Choroid plexus epithelial cell (primary cell): ENCODE data around the gene HPS4.

ENCODE experiments used
- DNase-seq: peaks from one replicate; pipeline ENCODE4 v3.0.0-alpha.2; 2010; ENCODE audit warnings: low read depth
- H3K4me3 ChIP-seq: 2 replicates; pipeline ENCODE4 v1.5.1; 2011; ENCODE audit warnings: low read depth, mild to moderate bottlenecking, control low read depth, low read length, moderate library complexity
- CTCF ChIP-seq: conservative IDR thresholded peaks from 2 replicates; pipeline ENCODE4 v1.5.1; 2011; ENCODE audit warnings: low read depth, mild to moderate bottlenecking, control low read depth, inconsistent platforms, low read length, moderate library complexity

Gene HPS4

GRCh38 chr22:26470807-26471206 is 12.8 kb downstream of the HPS4 start:
- DNase-seq = no peak
- TF ChIP-seq CTCF = no peak
- no peak overlapping the region for H3K4me3 ChIP-seq

- H3K4me3 ChIP-seq = no peak overlapping the region
- no peak for TF ChIP-seq CTCF
- no peak for DNase-seq
Observed at GRCh38 chr22:26466196-26466595, 17.4 kb downstream of the HPS4 start.

- TF ChIP-seq CTCF = no peak
Observed at GRCh38 chr22:26464312-26464711, 19.3 kb downstream of the HPS4 start.

GRCh38 chr22:26463688-26464087 is 19.9 kb downstream of the HPS4 start:
- TF ChIP-seq CTCF = no peak
- no peak for DNase-seq
- H3K4me3 ChIP-seq = no peak overlapping the region

More at GRCh38 chr22:26464312-26464711, 19.3 kb downstream of the HPS4 start:
- no peak for DNase-seq
- H3K4me3 ChIP-seq = no peak overlapping the region

- DNase-seq = peak; percentile 23
- no peak overlapping the region for H3K4me3 ChIP-seq
- TF ChIP-seq CTCF = no peak
Observed at GRCh38 chr22:26463101-26463661, 20.4 kb downstream of the HPS4 start.

GRCh38 chr22:26462641-26463040 is 20.9 kb downstream of the HPS4 start:
- TF ChIP-seq CTCF = no peak
- H3K4me3 ChIP-seq = no peak overlapping the region
- no peak for DNase-seq

GRCh38 chr22:26462051-26462450 is 21.5 kb downstream of the HPS4 start:
- no peak overlapping the region for H3K4me3 ChIP-seq
- DNase-seq = no peak
- TF ChIP-seq CTCF = no peak
